Measurements from ENCODE around the gene WDR64.
"Not testable (repeated sequence)": the region's sequence is repeated elsewhere in the genome, so short reads cannot be mapped to it uniquely, and the experiment has no call there.

The WDR64 gene

GRCh38 chr1:241749041-241749944 is 97.2 kb downstream of the WDR64 start:
- no peak for DNase-seq

DNA sequence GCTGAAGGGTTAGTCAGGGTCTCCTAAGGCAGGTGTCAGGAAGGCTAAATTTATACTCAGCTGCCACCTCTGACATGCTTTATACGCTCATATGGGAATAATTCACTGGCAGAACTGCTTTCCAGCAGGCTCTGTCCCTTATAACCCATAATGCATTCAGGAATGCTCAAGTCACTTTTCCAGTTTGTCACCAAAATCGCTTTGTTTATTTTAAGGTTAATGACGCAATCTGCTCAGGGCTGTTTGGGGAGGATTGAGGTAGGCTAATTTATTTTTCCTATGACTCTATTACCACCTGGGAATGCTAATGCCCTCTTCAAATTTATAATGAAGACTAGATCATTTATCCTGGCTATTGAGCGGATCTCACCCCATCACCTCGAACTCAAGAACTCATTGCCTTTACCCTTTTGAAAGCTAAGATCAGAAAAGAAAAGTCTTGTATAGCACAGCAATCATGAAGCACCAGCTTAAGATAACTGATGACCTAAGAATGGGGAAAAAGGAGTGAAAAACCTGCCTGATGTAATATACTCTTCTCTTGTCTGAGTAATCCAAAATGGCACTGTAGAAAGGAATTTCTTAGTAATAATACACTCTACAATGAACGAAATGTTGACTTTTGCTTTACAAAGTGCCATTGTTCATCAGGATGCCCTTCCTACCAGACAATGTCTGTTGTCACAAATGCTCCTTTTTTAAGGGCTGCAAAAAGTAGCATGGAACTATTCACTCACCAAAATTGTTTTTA is 98.0 kb downstream of the WDR64 start:
- DNase-seq, result no peak

DNA sequence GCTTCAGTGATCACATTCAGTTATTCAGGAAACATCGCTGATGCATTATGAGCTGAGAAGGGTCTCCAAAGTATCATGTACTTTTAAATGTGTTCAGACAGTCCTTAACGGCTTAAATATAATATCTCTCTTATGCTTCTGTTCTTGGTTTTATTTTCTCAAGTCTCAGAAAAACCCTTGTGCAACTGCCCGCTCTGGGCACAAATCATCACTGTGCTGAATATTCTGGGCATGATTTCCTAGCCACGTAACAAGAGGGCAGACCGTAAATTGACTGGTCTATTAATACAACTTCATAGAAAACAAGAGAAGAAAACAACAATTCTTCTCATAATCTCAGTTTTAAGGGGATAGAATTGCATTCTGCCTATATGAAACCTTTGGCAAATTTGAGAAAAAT is 99.4 kb downstream of the WDR64 start:
- DNase-seq, result no peak

DNA sequence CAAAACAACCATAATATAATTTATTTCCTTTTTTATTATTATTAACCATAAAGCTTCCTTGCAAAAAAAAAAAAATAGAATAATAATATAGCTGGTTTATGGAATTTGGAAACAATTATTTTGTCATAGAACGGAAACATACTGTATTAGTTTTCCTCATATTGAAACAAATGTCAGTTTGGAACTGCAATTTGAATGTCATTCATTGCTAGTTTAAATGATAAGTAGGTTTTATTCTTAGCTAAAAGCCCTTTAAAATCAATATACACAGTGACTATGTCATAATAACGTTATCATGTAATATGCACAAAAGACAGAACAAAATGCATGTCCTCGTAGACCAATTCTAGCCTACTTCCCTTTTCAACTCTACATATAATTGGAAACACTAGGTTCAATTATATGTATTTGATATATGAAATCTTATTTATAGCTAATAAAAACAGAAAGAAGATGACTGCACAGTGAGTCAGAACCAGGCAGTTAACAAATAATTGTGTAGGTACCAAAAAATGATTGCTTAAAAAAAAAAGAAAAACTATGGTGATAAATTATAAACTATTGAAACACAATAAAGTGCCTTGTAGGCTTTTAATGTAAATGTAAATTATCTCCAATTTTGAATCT is 110.7 kb downstream of the WDR64 start:
- no peak for DNase-seq

DNA sequence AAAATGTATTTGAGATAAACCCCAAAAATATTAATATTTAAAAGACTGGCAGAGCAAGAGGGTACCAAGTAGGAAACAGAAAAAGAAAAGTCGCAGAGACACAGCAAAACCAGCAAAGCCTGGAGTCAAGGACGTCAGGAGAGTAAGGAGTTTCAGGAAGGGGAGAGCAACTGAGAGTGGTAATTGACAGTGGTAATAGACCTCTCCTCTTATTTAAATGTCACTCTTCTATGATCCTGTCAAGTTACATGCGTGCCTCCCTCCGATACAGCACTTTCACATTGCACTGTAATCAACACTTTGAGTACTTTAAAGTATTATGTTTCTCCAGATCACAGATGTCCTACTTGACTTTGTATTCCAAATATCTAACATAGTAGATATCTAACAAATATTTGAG is 113.3 kb downstream of the WDR64 start:
- DNase-seq, result no peak

GRCh38 chr1:241767737-241768136 is 115.7 kb downstream of the WDR64 start:
- DNase-seq, result no peak

GRCh38 chr1:241770115-241770514 is 118.0 kb downstream of the WDR64 start:
- no peak for DNase-seq

GRCh38 chr1:241771117-241771516 is 119.0 kb downstream of the WDR64 start:
- no peak for DNase-seq

GRCh38 chr1:241772932-241773500 is 120.9 kb downstream of the WDR64 start:
- DNase-seq, result no peak

DNA sequence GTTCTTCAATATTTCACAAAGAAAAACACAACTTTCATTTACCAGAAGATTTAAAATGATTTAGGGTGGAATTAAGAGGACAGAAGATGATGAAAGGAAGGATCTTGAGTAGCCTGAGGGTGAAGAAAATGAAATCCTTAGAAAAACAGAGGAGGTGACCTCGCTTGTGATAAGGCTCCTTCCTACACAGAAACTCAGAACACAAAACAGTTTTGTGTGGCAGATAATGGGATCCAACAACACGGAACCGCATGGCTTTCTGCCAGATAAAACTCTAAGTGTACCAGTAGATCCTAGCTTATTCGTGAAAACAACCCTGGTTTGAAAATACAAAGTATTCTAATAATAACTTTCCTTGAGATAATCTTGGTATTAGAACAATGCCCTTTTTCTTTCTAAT is 121.9 kb downstream of the WDR64 start:
- DNase-seq, result no peak

DNA sequence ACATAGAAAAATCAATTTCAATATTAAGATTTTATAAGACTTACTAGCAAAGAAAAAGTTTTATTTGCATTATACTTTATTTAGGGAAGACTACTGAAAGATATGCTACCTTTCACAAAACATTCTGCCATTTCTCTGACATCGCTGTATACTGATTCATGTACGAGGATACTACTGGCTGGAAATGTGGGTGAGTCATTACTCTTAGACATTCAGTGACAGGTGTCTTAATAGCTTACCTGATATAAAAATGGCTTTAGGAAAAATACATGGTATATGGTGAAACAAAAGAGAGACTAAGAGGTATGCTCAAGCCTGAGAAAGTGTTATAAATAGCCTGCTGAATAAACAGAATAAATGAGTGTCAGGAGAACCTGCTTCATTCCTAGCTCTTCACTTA is 122.9 kb downstream of the WDR64 start:
- DNase-seq, result no peak

GRCh38 chr1:241776911-241777310 is 124.8 kb downstream of the WDR64 start:
- no peak for DNase-seq

- no peak for DNase-seq
Observed at GRCh38 chr1:241778117-241778516, 126.0 kb downstream of the WDR64 start.

GRCh38 chr1:241779897-241780296 is 127.8 kb downstream of the WDR64 start:
- no peak for DNase-seq

- no peak for DNase-seq
Observed at GRCh38 chr1:241782396-241782795, 130.3 kb downstream of the WDR64 start.

- no peak for DNase-seq
Observed at GRCh38 chr1:241787691-241788090, 135.6 kb downstream of the WDR64 start.

DNA sequence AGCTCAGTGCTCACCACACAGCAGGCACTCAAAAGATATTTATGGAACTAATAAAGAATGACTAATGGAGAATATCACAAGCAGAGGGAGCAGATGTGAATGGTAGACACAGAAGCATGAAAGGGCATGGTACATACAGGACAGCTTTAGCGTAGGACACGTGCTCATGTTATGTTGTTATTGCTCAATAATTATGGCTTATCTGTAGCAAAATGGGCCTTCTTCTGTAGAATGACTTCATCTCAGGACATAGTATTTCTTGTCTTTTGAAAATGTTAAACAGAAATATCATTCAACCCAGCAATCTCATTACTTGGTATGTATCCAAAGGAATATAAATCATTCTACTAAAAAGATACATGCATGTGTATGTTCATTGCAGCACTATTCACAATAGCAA is 137.0 kb downstream of the WDR64 start:
- no peak for DNase-seq

GRCh38 chr1:241799416-241799815 is 147.3 kb downstream of the WDR64 start:
- DNase-seq, result no peak

- no peak for DNase-seq
Observed at GRCh38 chr1:241800640-241801039, 148.6 kb downstream of the WDR64 start.

DNA sequence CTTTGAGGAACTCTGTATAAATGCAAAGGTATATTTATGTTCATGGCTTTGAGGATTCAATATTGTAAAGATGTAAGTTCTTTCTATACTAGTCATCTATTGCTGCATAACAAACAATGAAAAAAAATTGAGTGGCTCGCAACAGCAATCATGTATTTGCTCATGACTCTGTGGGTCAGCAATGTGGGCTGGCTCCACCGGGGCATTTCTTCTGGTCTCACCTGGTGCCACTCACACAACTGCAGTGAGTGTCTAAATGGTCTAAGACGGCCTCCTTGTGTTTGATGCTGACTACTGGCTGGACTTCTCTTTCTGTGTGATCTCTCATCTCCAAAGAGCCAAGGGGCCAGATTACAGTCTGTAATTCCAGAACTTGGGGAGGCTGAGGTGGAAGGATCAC is 150.8 kb downstream of the WDR64 start:
- no peak for DNase-seq

DNA sequence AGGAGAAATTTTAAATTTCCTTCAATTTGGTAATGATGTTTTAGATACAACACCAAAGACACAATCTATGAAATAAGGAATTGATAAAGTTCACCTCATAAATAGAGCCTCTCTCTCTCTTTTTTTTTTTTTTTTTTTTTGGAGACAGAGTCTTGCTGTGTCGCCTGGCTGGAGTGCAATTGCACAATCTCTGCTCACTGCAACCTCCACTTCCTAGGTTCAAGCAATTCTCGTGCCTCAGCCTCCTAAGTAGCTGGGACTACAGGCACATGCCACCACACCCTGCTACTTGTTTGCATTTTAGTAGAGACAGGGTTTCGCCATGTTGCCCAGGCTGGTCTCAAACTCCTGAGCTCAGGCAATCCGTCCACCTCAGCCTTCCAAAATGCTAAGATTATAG is 152.6 kb downstream of the WDR64 start:
- not testable (repeated sequence) for DNase-seq

DNA sequence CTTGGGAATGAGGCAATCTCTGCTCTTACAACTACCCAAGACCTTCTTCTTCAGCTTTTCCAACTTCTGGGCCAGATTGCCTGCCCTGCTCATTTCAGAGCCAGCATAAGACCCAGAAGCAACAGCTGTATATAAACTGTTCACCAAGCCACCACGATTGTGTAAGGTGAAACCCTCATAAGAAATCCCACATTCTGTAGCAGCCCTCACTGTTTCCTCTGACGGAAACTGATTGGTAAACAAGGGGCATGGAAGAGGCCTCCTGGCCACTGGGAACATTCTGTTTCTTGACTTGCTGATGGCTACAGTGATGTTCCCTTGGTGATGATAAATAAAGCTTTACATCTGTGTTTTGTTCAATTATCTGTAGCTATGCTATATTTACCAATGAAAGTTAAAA is 156.2 kb downstream of the WDR64 start:
- no peak for DNase-seq

DNA sequence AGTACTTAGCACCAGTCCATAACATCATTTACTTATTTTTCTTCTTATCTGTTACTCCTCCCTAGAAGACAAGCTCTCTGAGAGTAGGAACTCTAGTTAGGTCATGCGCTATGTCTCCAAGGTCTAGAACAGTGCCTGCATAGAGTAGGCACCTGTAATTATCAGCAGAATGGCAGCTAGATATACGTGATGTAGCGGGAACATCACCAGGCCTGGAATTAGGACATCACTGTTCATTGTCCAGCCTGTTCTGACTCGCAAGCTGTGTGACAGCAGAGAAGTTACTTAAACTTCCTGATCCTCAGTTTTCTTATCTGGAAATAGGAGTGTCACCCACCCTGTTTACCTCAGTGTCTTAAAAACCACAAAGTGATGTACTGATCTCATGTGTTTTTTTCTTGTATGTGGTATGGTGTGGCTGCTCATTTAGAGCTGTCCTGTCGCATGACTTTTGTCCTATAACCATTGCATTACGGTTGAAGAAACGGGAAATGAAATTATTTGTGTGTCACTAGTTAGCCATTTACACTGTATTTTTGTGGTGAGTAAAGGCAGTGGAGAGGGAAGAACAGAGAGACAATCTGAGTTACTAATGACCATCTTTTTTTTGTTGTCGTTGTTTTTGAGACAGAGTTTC is 158.8 kb downstream of the WDR64 start:
- DNase-seq, result no peak

All from right hindlimb (tissue), 1 donor.